Esophagus squamous epithelium (tissue), 5 donors: Measurements from ENCODE around the gene SSH2. TPM values are rescaled to one million over a fixed set of nuclear protein-coding genes. Genes with fewer than 3 reads are reported as not detected.
A peak's percentile ranks its signal among the peaks of the same experiment; 100 is the strongest.

Experiments used
- DNase-seq: peaks from one replicate; lab custom pipeline; 2025; lab: John Stamatoyannopoulos, UW
- H3K27ac ChIP-seq, 4 donors: fragments of 200-600 bp; sonication (generic); one replicate each; pipeline ENCODE4 v1.5.1; 2016 to 2019; ENCODE audit warnings: mild to moderate bottlenecking in 1 of 4
- H3K27me3 ChIP-seq, 4 donors: fragments of 200-600 bp; sonication (generic); 1 replicate in 3 of 4; 2 replicates in 1 of 4; pipeline versions ENCODE4 v1.5.1 to v1.6.0; 2017 to 2021; ENCODE audit warnings: antibody characterized with exemption in 1 of 4
- H3K36me3 ChIP-seq, 3 donors: fragments of 200-600 bp; sonication (generic); one replicate each; pipeline ENCODE4 v1.5.1; 2016 to 2019
- H3K4me1 ChIP-seq, 3 donors: fragments of 200-600 bp; sonication (generic); one replicate each; pipeline ENCODE4 v1.5.1; 2017 to 2019
- H3K4me3 ChIP-seq, 4 donors: fragments of 200-600 bp; sonication (generic); 1 replicate in 3 of 4; 2 replicates in 1 of 4; pipeline ENCODE4 v1.5.1; 2016 to 2019; ENCODE audit warnings: mild to moderate bottlenecking in 2 of 4, moderate library complexity in 1 of 4
- H3K9me3 ChIP-seq, 3 donors: fragments of 200-600 bp; sonication (generic); one replicate each; pipeline ENCODE4 v1.5.1; 2016 to 2019
- POLR2A ChIP-seq, 4 donors: fragments of 450-650 bp; IDR thresholded peaks; one replicate each; pipeline ENCODE4 v1.6.1; 2017; ENCODE audit warnings: antibody characterized with exemption in 4 of 4, mild to moderate bottlenecking in 4 of 4, moderate library complexity in 3 of 4
- WGBS, 2 donors: methylation state at CpG; one replicate each; pipeline ENCODE4 v1.1.5; 2018; 5-methylcytosine and 5-hydroxymethylcytosine counted together
- intact Hi-C: fragments of 100-400 bp; cut with DNase I; formaldehyde crosslinking; loops from one replicate; pipeline ENCODE4 v1.15.0; 2022
- small RNA-seq, 4 donors: library from RNA; depleted of rRNA; stranded (forward); fragments of <200 nt; gene quantifications; one replicate each; pipeline ENCODE3, GENCODE V24; 2016
- total RNA-seq, 4 donors: library from RNA; depleted of rRNA; stranded (reverse); fragments of >200 nt; gene quantifications; one replicate each; pipeline ENCODE4 v1.1.0, GENCODE V29; 2016
- TF ChIP-seq, protein P1 (sequence below), 6 experiments: fragments of 450-650 bp in 4 of 6; fragments of 200-600 bp in 2 of 6; sonication (generic) in 2 of 6; IDR thresholded peaks; one replicate each; pipeline ENCODE4 v1.5.1; 2016 to 2019; ENCODE audit warnings: antibody characterized with exemption in 6 of 6, mild to moderate bottlenecking in 4 of 6, moderate library complexity in 4 of 6
- donor health status: DM: yes; HTN: yes; CAD: no.

The SSH2 gene
- total RNA-seq, 4 donors from 2014 or later: 9.4 to 29.4 (median 13.2) TPM

- Histone ChIP-seq H3K9me3 (no peaks in the 10 kb centered on the region), H3K27me3 (no peaks in the 10 kb centered on the region), H3K27ac (peak overlapping the region in 1 of 4 donors; percentile 55), H3K4me1 (peaks cover 33 to 67% (median 34%) of the 10 kb centered on the region in 3 donors), H3K36me3 (peaks cover 21 to 91% (median 51%) of the 10 kb centered on the region in 3 donors), H3K4me3 (no peak overlapping the region)
- TF ChIP-seq, protein P1, sequence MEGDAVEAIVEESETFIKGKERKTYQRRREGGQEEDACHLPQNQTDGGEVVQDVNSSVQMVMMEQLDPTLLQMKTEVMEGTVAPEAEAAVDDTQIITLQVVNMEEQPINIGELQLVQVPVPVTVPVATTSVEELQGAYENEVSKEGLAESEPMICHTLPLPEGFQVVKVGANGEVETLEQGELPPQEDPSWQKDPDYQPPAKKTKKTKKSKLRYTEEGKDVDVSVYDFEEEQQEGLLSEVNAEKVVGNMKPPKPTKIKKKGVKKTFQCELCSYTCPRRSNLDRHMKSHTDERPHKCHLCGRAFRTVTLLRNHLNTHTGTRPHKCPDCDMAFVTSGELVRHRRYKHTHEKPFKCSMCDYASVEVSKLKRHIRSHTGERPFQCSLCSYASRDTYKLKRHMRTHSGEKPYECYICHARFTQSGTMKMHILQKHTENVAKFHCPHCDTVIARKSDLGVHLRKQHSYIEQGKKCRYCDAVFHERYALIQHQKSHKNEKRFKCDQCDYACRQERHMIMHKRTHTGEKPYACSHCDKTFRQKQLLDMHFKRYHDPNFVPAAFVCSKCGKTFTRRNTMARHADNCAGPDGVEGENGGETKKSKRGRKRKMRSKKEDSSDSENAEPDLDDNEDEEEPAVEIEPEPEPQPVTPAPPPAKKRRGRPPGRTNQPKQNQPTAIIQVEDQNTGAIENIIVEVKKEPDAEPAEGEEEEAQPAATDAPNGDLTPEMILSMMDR (IDR thresholded peaks at IDR 0.05): no peak
- TF ChIP-seq POLR2A (IDR thresholded peaks at IDR 0.05): no peak
- DNase-seq: no peak
- intact Hi-C loops: no loop called here
- 90 to 100% methylated on average over 1 to 4 of the region's 9 CpGs for WGBS, 2 donors
These were observed 353.0 kb downstream of the SSH2 start for GRCh38 chr17:29577001-29577370.

- intact Hi-C loops: no loop called here
- peaks cover 21 to 85% (median 51%) of the 10 kb centered on the region in 3 donors for H3K36me3 ChIP-seq
- H3K4me1 ChIP-seq: peaks cover 30 to 67% (median 31%) of the 10 kb centered on the region in 3 donors
- 76 to 85% methylated on average over 3 to 5 of the region's 37 CpGs for WGBS, 2 donors
- no peak overlapping the region for H3K4me3 ChIP-seq
- H3K27me3 ChIP-seq: no peaks in the 10 kb centered on the region
- DNase-seq: no peak
- no peak overlapping the region for H3K27ac ChIP-seq
- no peaks in the 10 kb centered on the region for H3K9me3 ChIP-seq
- TF ChIP-seq, protein P1 (IDR thresholded peaks at IDR 0.05): no peak
- TF ChIP-seq POLR2A (IDR thresholded peaks at IDR 0.05): no peak
These were observed 353.6 kb downstream of the SSH2 start for GRCh38 chr17:29576214-29577000.

Small RNAs within 50 kb of the gene (small RNA-seq; reads per million reads assigned to genes)
- 0 to 0.09 (median 0) reads per million in 4 donors for gene RF00156
- 0 to 0.27 (median 0) reads per million in 4 donors for gene RF01210
- gene RNU6-920P: 0 reads per million in 4 donors

Other genes starting within 250 kb of the SSH2 start
- gene EFCAB5, start 11.4 kb upstream of the SSH2 start, total RNA-seq: under 1 TPM in 1 of 4 donors, not detected in 3; 0.19 TPM
- 10 to 100 TPM; 12.9 to 28.6 (median 21.8) TPM for gene NSRP1, start 186.6 kb upstream of the SSH2 start, total RNA-seq